K562 (cell line): ENCODE results near the gene KHDC1. TPM values are rescaled to one million over a fixed set of nuclear protein-coding genes. Genes with fewer than 3 reads are reported as not detected.

Experiments
- ATAC-seq: fragments of 200-7000 bp; cut with Tn5 transposase; 3 replicates; pipeline ENCODE4 v1.9.1; 2020; ENCODE audit warnings: moderate library complexity
- BruUV-seq: library from RNA; stranded (reverse); fragments of 400-500 nt; replicated peaks from 2 replicates; lab custom pipeline; 2021; lab: Mats Ljungman, UMichigan
- CTCF ChIA-PET: fragments of 300-600 bp; formaldehyde crosslinking; extraction: SDS; loops from one replicate; lab custom pipeline; 2021; ENCODE audit warnings: low intra/inter-chr PET ratio; lab: Yijun Ruan, JAX
- POLR2A ChIA-PET: fragments of 300-600, 350-650 bp; sonication (Branson Sonifier 250); formaldehyde crosslinking; extraction: SDS; loops from one replicate; lab custom pipeline; 2021; ENCODE audit warnings: antibody characterized with exemption, inconsistent platforms; lab: Yijun Ruan, JAX
- DNase-seq, 4 experiments: peaks; one replicate each; pipeline versions ENCODE4 v3.0.0 to v3.0.0-alpha.2; 2011 to 2018; ENCODE audit warnings: low spot score in 3 of 4, mixed read lengths in 3 of 4; ENCODE audit errors: extremely low read depth in 1 of 4
- FAIRE-seq: peaks from 2 replicates; lab custom pipeline; 2011; peaks lifted over from hg19 to GRCh38; lab: Jason Lieb, UNC
- H2AFZ ChIP-seq: 2 replicates; pipeline ENCODE4 v1.6.0; 2011; ENCODE audit warnings: low read depth, low read length, control low read depth, inconsistent platforms
- H3K27ac ChIP-seq: fragments of 200-600 bp; 3 replicates; pipeline ENCODE4 v1.8.0; 2011; ENCODE audit warnings: low read depth, mild to moderate bottlenecking, control low read depth, inconsistent platforms, low read length, moderate library complexity, mixed read lengths; ENCODE audit errors: extremely low read depth
- H3K27me3 ChIP-seq, 2 experiments: fragments of 300-600 bp in 1 of 2; 2 replicates in 1 of 2; 3 replicates in 1 of 2; pipeline versions ENCODE4 v1.6.0 to v1.8.0; 2011; ENCODE audit warnings: inconsistent platforms in 2 of 2, low read length in 2 of 2, mild to moderate bottlenecking in 1 of 2, mixed read lengths in 1 of 2, moderate library complexity in 1 of 2; ENCODE audit not compliant: control insufficient read depth in 2 of 2, insufficient read depth in 2 of 2
- H3K36me3 ChIP-seq: fragments of 300-600 bp; 3 replicates; pipeline ENCODE4 v1.8.0; 2011; ENCODE audit warnings: mild to moderate bottlenecking, low read length, inconsistent platforms; ENCODE audit not compliant: control insufficient read depth, insufficient read depth
- H3K4me1 ChIP-seq, 2 experiments: fragments of 200-600 bp in 1 of 2; replicated peaks in 1 of 2; 2 replicates in 1 of 2; 3 replicates in 1 of 2; pipeline versions ENCODE4 v1.5.1 to v1.8.0; 2011; ENCODE audit warnings: inconsistent platforms in 2 of 2, low read length in 2 of 2, mild to moderate bottlenecking in 1 of 2, mixed read lengths in 1 of 2, moderate library complexity in 1 of 2; ENCODE audit not compliant: control insufficient read depth in 2 of 2, insufficient read depth in 2 of 2
- H3K4me2 ChIP-seq: 2 replicates; pipeline ENCODE4 v1.6.1; 2011; ENCODE audit warnings: low read length, control low read depth, inconsistent platforms, mixed read lengths; ENCODE audit not compliant: insufficient read depth
- H3K4me3 ChIP-seq: fragments of 200-600 bp; sonication (generic), shearing (Covaris generic); 2 replicates; pipeline ENCODE4 v1.5.1; 2016; ENCODE audit warnings: control low read depth, inconsistent platforms
- H3K79me2 ChIP-seq: fragments of 200-600 bp; 3 replicates; pipeline ENCODE4 v1.8.0; 2011; ENCODE audit warnings: low read length, inconsistent platforms; ENCODE audit not compliant: control insufficient read depth, insufficient read depth
- H3K9ac ChIP-seq, 2 experiments: 2 replicates each; pipeline versions ENCODE4 v1.6.0 to v1.6.1; 2011; ENCODE audit warnings: low read depth in 2 of 2, low read length in 2 of 2, control low read depth in 1 of 2, inconsistent platforms in 1 of 2, mild to moderate bottlenecking in 1 of 2, mixed read lengths in 1 of 2; ENCODE audit not compliant: insufficient read depth in 1 of 2
- H3K9me1 ChIP-seq: one replicate; pipeline ENCODE4 v1.6.0; 2011; ENCODE audit warnings: inconsistent platforms, mild to moderate bottlenecking, low read length, moderate library complexity; ENCODE audit not compliant: control insufficient read depth, insufficient read depth
- H3K9me3 ChIP-seq: replicated peaks from 2 replicates; pipeline ENCODE4 v1.5.1; 2011; ENCODE audit warnings: low read depth, low read length, inconsistent platforms; ENCODE audit not compliant: control insufficient read depth, insufficient read depth
- H4K20me1 ChIP-seq: replicated peaks from 2 replicates; pipeline ENCODE4 v1.6.1; 2011; ENCODE audit warnings: low read length, inconsistent platforms, mixed read lengths; ENCODE audit not compliant: control insufficient read depth, insufficient read depth
- ATF3 ChIP-seq, 2 experiments: fragments of 450-650 bp in 1 of 2; sonication (generic) in 1 of 2; formaldehyde crosslinking in 1 of 2; IDR thresholded peaks in 1 of 2; conservative IDR thresholded peaks in 1 of 2; 2 replicates each; pipeline versions ENCODE4 v1.6.1 to v1.8.1; 2016 to 2023; ENCODE audit warnings: mild to moderate bottlenecking in 2 of 2, moderate library complexity in 2 of 2, inconsistent platforms in 1 of 2, missing genetic modification reagents in 1 of 2
- BMI1 ChIP-seq: fragments of 150-350 bp; IDR thresholded peaks from 2 replicates; pipeline ENCODE4 v1.6.1; 2014; ENCODE audit warnings: low read length
- CEBPG ChIP-seq, 3 experiments: fragments of 200-800 bp in 1 of 3; sonication (Bioruptor generic) in 1 of 3; sonication (generic) in 1 of 3; formaldehyde crosslinking in 1 of 3; IDR thresholded peaks in 2 of 3; conservative IDR thresholded peaks in 1 of 3; 2 replicates each; pipeline versions ENCODE4 v1.6.1 to v1.8.0; 2016 to 2022; ENCODE audit warnings: missing compliant biosample characterization in 2 of 3, missing genetic modification characterization in 2 of 3, mild to moderate bottlenecking in 1 of 3, missing genetic modification reagents in 1 of 3
- CTCFL ChIP-seq: IDR thresholded peaks from 2 replicates; pipeline ENCODE4 v1.6.1; 2011; ENCODE audit warnings: borderline replicate concordance, low read depth, mild to moderate bottlenecking, moderate library complexity, low read length; ENCODE audit not compliant: insufficient read depth, poor library complexity, severe bottlenecking
- DACH1 ChIP-seq: fragments of 450-650 bp; IDR thresholded peaks from 2 replicates; pipeline ENCODE4 v1.6.1; 2018; ENCODE audit not compliant: partially characterized antibody
- DNMT1 ChIP-seq: fragments of 450-650 bp; IDR thresholded peaks from 2 replicates; pipeline ENCODE4 v1.6.1; 2016; ENCODE audit warnings: antibody characterized with exemption, mild to moderate bottlenecking
- ERF ChIP-seq: fragments of 450-650 bp; formaldehyde crosslinking; IDR thresholded peaks from 2 replicates; pipeline ENCODE4 v1.4.0; 2020; ENCODE audit warnings: mild to moderate bottlenecking, mixed read lengths
- ETS2 ChIP-seq: IDR thresholded peaks from 2 replicates; pipeline ENCODE4 v1.6.1; 2016; ENCODE audit warnings: borderline replicate concordance, missing genetic modification characterization, mild to moderate bottlenecking, moderate library complexity, missing compliant biosample characterization; ENCODE audit not compliant: poor library complexity, severe bottlenecking
- FOXA3 ChIP-seq, 2 experiments: fragments of 450-650 bp in 1 of 2; sonication (generic) in 1 of 2; formaldehyde crosslinking; IDR thresholded peaks in 1 of 2; conservative IDR thresholded peaks in 1 of 2; 2 replicates each; pipeline versions ENCODE4 v1.4.0 to v1.8.0; 2020 to 2022; ENCODE audit warnings: mild to moderate bottlenecking in 2 of 2, missing genetic modification reagents in 1 of 2
- GTF2B ChIP-seq: IDR thresholded peaks from 2 replicates; pipeline ENCODE4 v1.6.1; 2011; ENCODE audit not compliant: insufficient read length; ENCODE audit errors: extremely low read depth
- HNRNPUL1 ChIP-seq: fragments of 200-400 bp; formaldehyde crosslinking; IDR thresholded peaks from 2 replicates; pipeline ENCODE4 v1.6.1; 2017; ENCODE audit warnings: low read length
- NELFE ChIP-seq: IDR thresholded peaks from 2 replicates; pipeline ENCODE4 v1.6.1; 2011; ENCODE audit warnings: mild to moderate bottlenecking; ENCODE audit not compliant: insufficient read depth, insufficient read length
- SLC30A9 ChIP-seq: fragments of 250-450 bp; sonication (Bioruptor Pico); IDR thresholded peaks from 2 replicates; pipeline ENCODE4 v1.8.0; 2022; ENCODE audit warnings: mild to moderate bottlenecking, moderate library complexity
- STAG1 ChIP-seq: sonication (generic); formaldehyde crosslinking; IDR thresholded peaks from 2 replicates; pipeline ENCODE4 v1.5.0; 2020; ENCODE audit warnings: missing genetic modification reagents, borderline replicate concordance
- TAF1 ChIP-seq: IDR thresholded peaks from 2 replicates; pipeline ENCODE4 v1.6.1; 2011; ENCODE audit warnings: mild to moderate bottlenecking, low read length, moderate library complexity; ENCODE audit not compliant: insufficient read depth, control insufficient read depth, severe bottlenecking; ENCODE audit errors: extremely low read depth
- TARDBP ChIP-seq: fragments of 450-650 bp; IDR thresholded peaks from 2 replicates; pipeline ENCODE4 v1.6.1; 2016
- TSC22D4 ChIP-seq: fragments of 450-650 bp; IDR thresholded peaks from 2 replicates; pipeline ENCODE4 v1.6.1; 2016; ENCODE audit warnings: missing genetic modification characterization, missing biosample characterization, control low read depth
- WGBS: fragments of 100-300 bp; shearing (Covaris generic); methylation state at CpG from one replicate; pipeline ENCODE4 v1.1.6; 2016; ENCODE audit warnings: low coverage, mixed read lengths; ENCODE audit not compliant: insufficient coverage; ENCODE audit errors: missing lambda C conversion rate; 5-methylcytosine and 5-hydroxymethylcytosine counted together
- in situ Hi-C: fragments of 300-500 bp; cut with MboI; formaldehyde crosslinking; loops from 4 replicates; pipeline ENCODE4 v1.15.0; 2018; ENCODE audit warnings: inconsistent platforms, mixed read lengths
- intact Hi-C: fragments of 100-400 bp; cut with micrococcal nuclease; formaldehyde crosslinking; loops from 2 replicates; pipeline ENCODE4 v1.14.2; 2022
- polyA plus RNA-seq, 8 experiments: library from polyadenylated mRNA; depleted of rRNA in 4 of 8; stranded (reverse) in 5 of 8; unstranded in 3 of 8; fragments of >200 nt; fragmentation: Nextera tagmentation in 2 of 8; fragmentation: Illumina TruSeq in 1 of 8; extraction: Ambion mirVana in 2 of 8; extraction: Trizol in 1 of 8; gene quantifications; 2 replicates each; pipeline versions ENCODE4 v1.2.1 to v1.2.3, GENCODE V29; 2011 to 2014; ENCODE audit warnings: inconsistent platforms in 1 of 8, missing spikeins in 1 of 8
- total RNA-seq, 7 experiments: library from RNA; depleted of rRNA in 6 of 7; stranded (reverse); fragments of >200 nt in 6 of 7; fragmentation: Illumina TruSeq in 2 of 7; extraction: Trizol in 2 of 7; gene quantifications; 2 replicates each; pipeline versions ENCODE4 v1.2.1 to v1.2.3, GENCODE V29; 2011 to 2021; ENCODE audit warnings: low replicate concordance in 1 of 7

Gene KHDC1
- total and polyA plus RNA-seq, 9 of the 15 experiments (the other 6 are each of a cell fraction or from before 2014, with no cell fraction given), result 2.5 to 19.5 (median 8.0) TPM

GRCh38 chr6:73290435-73290834, 27.4 kb upstream of the KHDC1 start (continued):
- TF ChIP-seq CTCFL (no peak), TAF1 (no peak), DACH1 (no peak), NELFE (no peak), STAG1 (no peak)

GRCh38 chr6:73286752-73287151, 23.8 kb upstream of the KHDC1 start:
- peaks cover 22% of the 10 kb centered on the region; the same call in 1 of the 3 replicates for H3K36me3 ChIP-seq
- no peak for DNase-seq
- no peak overlapping the region for H3K9ac ChIP-seq
- peaks cover 3 to 10% of the 10 kb centered on the region in 2 experiments; a peak in 4 of 5 replicates for H3K4me1 ChIP-seq
- H3K9me3 ChIP-seq, result no peaks in the 10 kb centered on the region
- H3K4me2 ChIP-seq, result no peak overlapping the region
- no TSS peak for BruUV-seq
- H3K9me1 ChIP-seq, result no peaks in the 10 kb centered on the region
- in situ Hi-C loops, result loop anchor here (5.0 kb wide), 1 partner anchor 41 kb away; no protein-coding TSS in a partner anchor
- no peak overlapping the region for H3K4me3 ChIP-seq
- ChIA-PET POLR2A (no interaction called here), CTCF (interaction anchor here (1.0 to 1.8 kb wide), 3 partner anchors 38 to 41 kb away, joined by 4 to 19 read pairs (median 5); no protein-coding TSS in a partner anchor)
- no peaks in the 10 kb centered on the region for H3K27me3 ChIP-seq
- peaks cover 4% of the 10 kb centered on the region for H4K20me1 ChIP-seq
- no peaks in the 10 kb centered on the region for H3K79me2 ChIP-seq
- no peak for FAIRE-seq
- H3K27ac ChIP-seq, result no peak overlapping the region
- H2AFZ ChIP-seq, result no peak overlapping the region
- 95% methylated on average over 5 of the region's 6 CpGs for WGBS
- intact Hi-C loops, result no loop called here
- ATAC-seq, result no peak
- TF ChIP-seq ETS2 (no peak), GTF2B (no peak), SLC30A9 (CRISPR knock-in tag) (no peak), CEBPG (CRISPR knock-in tag; IDR thresholded peaks at IDR 0.05) (no peak), CEBPG (tag; conservative IDR thresholded peaks at IDR 0.05 in 1 of 2, IDR thresholded peaks at IDR 0.05 in 1 of 2) (peak; percentile 55 to 79), ERF (CRISPR knock-in tag) (no peak), HNRNPUL1 (no peak), FOXA3 (CRISPR knock-in tag; conservative IDR thresholded peaks at IDR 0.05 in 1 of 2, IDR thresholded peaks at IDR 0.05 in 1 of 2) (no peak), TARDBP (no peak), BMI1 (no peak), DNMT1 (no peak), TSC22D4 (no peak), ATF3 (IDR thresholded peaks at IDR 0.05) (peak; percentile 51; the same call in 1 of the 2 replicates), ATF3 (CRISPR knock-in tag; conservative IDR thresholded peaks at IDR 0.05) (no peak)
